Keratinocyte (primary cell): ENCODE data around the gene P2RY11. TPM values are rescaled to one million over a fixed set of nuclear protein-coding genes. Genes with fewer than 3 reads are reported as not detected.

Source experiments
- DNase-seq: peaks from one replicate; pipeline ENCODE4 v3.0.0-alpha.2; 2011; ENCODE audit warnings: low read depth, missing footprints, low spot score
- FAIRE-seq: peaks from 2 replicates; lab custom pipeline; 2011; peaks lifted over from hg19 to GRCh38; lab: Jason Lieb, UNC
- H2AFZ ChIP-seq: 2 replicates; pipeline ENCODE4 v1.6.0; 2012; ENCODE audit warnings: low read length, control low read depth, inconsistent platforms; ENCODE audit not compliant: control insufficient read depth
- H3K27ac ChIP-seq: 2 replicates; pipeline ENCODE4 v1.5.1; 2011; ENCODE audit warnings: low read length; ENCODE audit not compliant: control insufficient read depth, insufficient read depth
- H3K27me3 ChIP-seq: 3 replicates; pipeline ENCODE4 v1.6.0; 2011; ENCODE audit warnings: low read length; ENCODE audit not compliant: control insufficient read depth, insufficient read depth; ENCODE audit errors: extremely low read depth
- H3K36me3 ChIP-seq, 2 experiments: 2 replicates in 1 of 2; 3 replicates in 1 of 2; pipeline ENCODE4 v1.5.1; 2011; ENCODE audit warnings: low read length in 2 of 2, mild to moderate bottlenecking in 1 of 2; ENCODE audit not compliant: control insufficient read depth in 2 of 2, insufficient read depth in 2 of 2; ENCODE audit errors: extremely low read depth in 1 of 2
- H3K4me1 ChIP-seq: 3 replicates; pipeline ENCODE4 v1.5.1; 2011; ENCODE audit warnings: low read length; ENCODE audit not compliant: control insufficient read depth, insufficient read depth; ENCODE audit errors: extremely low read depth
- H3K4me2 ChIP-seq: 3 replicates; pipeline ENCODE4 v1.6.0; 2011; ENCODE audit warnings: low read depth, low read length; ENCODE audit not compliant: control insufficient read depth, insufficient read depth; ENCODE audit errors: extremely low read depth
- H3K4me3 ChIP-seq, 3 experiments: fragments of 200-600 bp in 1 of 3; sonication (generic) in 1 of 3; 2 replicates in 2 of 3; 3 replicates in 1 of 3; pipeline ENCODE4 v1.5.1; 2011 to 2016; ENCODE audit warnings: low read length in 3 of 3, mild to moderate bottlenecking in 3 of 3, control low read depth in 2 of 3, inconsistent platforms in 1 of 3, low read depth in 1 of 3, mixed read lengths in 1 of 3, mixed run types in 1 of 3, moderate library complexity in 1 of 3; ENCODE audit not compliant: control insufficient read depth in 2 of 3, insufficient read depth in 2 of 3; ENCODE audit errors: extremely low read depth in 1 of 3
- H3K79me2 ChIP-seq: 2 replicates; pipeline ENCODE4 v1.6.0; 2012; ENCODE audit warnings: low read length; ENCODE audit not compliant: control insufficient read depth, insufficient read depth
- H3K9ac ChIP-seq: 3 replicates; pipeline ENCODE4 v1.6.0; 2011; ENCODE audit warnings: low read length; ENCODE audit not compliant: control insufficient read depth, insufficient read depth; ENCODE audit errors: extremely low read depth
- H3K9me1 ChIP-seq: 3 replicates; pipeline ENCODE4 v1.6.0; 2011; ENCODE audit warnings: low read length; ENCODE audit not compliant: control insufficient read depth, insufficient read depth; ENCODE audit errors: extremely low read depth
- H3K9me3 ChIP-seq: 2 replicates; pipeline ENCODE4 v1.5.1; 2012; ENCODE audit warnings: low read depth, low read length; ENCODE audit not compliant: control insufficient read depth
- H4K20me1 ChIP-seq: 3 replicates; pipeline ENCODE4 v1.6.0; 2011; ENCODE audit warnings: low read length; ENCODE audit not compliant: control insufficient read depth, insufficient read depth; ENCODE audit errors: extremely low read depth
- CTCF ChIP-seq, 3 experiments: IDR thresholded peaks in 1 of 3; conservative IDR thresholded peaks in 1 of 3; optimal IDR thresholded peaks in 1 of 3; 2 replicates in 2 of 3; 3 replicates in 1 of 3; pipeline versions ENCODE3 to v1.5.1; 2011; ENCODE audit warnings: low read length in 3 of 3, mild to moderate bottlenecking in 3 of 3, moderate library complexity in 2 of 3, control low read depth in 1 of 3, inconsistent platforms in 1 of 3; ENCODE audit not compliant: insufficient read depth in 2 of 3; ENCODE audit errors: extremely low read depth in 1 of 3
- EZH2 ChIP-seq: IDR thresholded peaks from one replicate; pipeline ENCODE4 v1.6.1; 2012; ENCODE audit warnings: inconsistent platforms, mild to moderate bottlenecking, low read length, moderate library complexity
- dilution Hi-C: fragments of 300-500 bp; cut with MboI; formaldehyde crosslinking; loops from one replicate; pipeline ENCODE4 v1.7.0; 2020; ENCODE audit warnings: low sequenced_read_pairs; ENCODE audit not compliant: extremely low pct_ligation_motif_present
- polyA plus RNA-seq, 5 experiments: library from polyadenylated mRNA; depleted of rRNA in 3 of 5; stranded (reverse) in 3 of 5; stranded (forward) in 1 of 5; unstranded in 1 of 5; fragments of >200 nt; gene quantifications; 1 replicate in 1 of 5; 2 replicates in 3 of 5; 3 replicates in 1 of 5; pipeline versions ENCODE4 v1.2.1 to v1.2.3, GENCODE V29; 2011 to 2012; ENCODE audit warnings: missing spikeins in 2 of 5, low read depth in 1 of 5, low replicate concordance in 1 of 5

The P2RY11 gene
- polyA plus RNA-seq, 1 donor (not counting 4 experiments of a cell fraction or from before 2014, with no cell fraction given), result 3.2 TPM

GRCh38 chr19:10146142-10146541 lies 34.6 kb downstream of the P2RY11 start:
- H3K27ac ChIP-seq, result no peak overlapping the region
- no peak for FAIRE-seq
- dilution Hi-C loops, result no loop called here

GRCh38 chr19:10149427-10149826 lies 37.9 kb downstream of the P2RY11 start:
- dilution Hi-C loops, result no loop called here

More at GRCh38 chr19:10146142-10146541, 34.6 kb downstream of the P2RY11 start:
- no peak overlapping the region for H3K4me2 ChIP-seq
- H2AFZ ChIP-seq, result no peak overlapping the region
- no peak for TF ChIP-seq CTCF (optimal IDR thresholded peaks at IDR 0.05 in 1 of 3, IDR thresholded peaks at IDR 0.05 in 1 of 3, conservative IDR thresholded peaks at IDR 0.05 in 1 of 3; ENCODE audit: extremely low read depth in 1 of 3, insufficient read depth in 2 of 3, low read length in 3 of 3)
- no peak for TF ChIP-seq EZH2
- H3K4me1 ChIP-seq, result no peaks in the 10 kb centered on the region
- no peak overlapping the region for H3K4me3 ChIP-seq
- no peaks in the 10 kb centered on the region for H3K9me3 ChIP-seq
- no peak for DNase-seq
- H3K27me3 ChIP-seq, result no peaks in the 10 kb centered on the region
- H3K79me2 ChIP-seq, result no peaks in the 10 kb centered on the region
- peaks cover 37 to 60% of the 10 kb centered on the region in 2 experiments for H3K36me3 ChIP-seq
- H3K9ac ChIP-seq, result no peak overlapping the region
- no peaks in the 10 kb centered on the region for H3K9me1 ChIP-seq
- H4K20me1 ChIP-seq, result peaks cover 2% of the 10 kb centered on the region

More at GRCh38 chr19:10149427-10149826, 37.9 kb downstream of the P2RY11 start:
- H3K9me1 ChIP-seq, result no peaks in the 10 kb centered on the region
- no peaks in the 10 kb centered on the region for H3K79me2 ChIP-seq
- no peaks in the 10 kb centered on the region for H3K4me1 ChIP-seq
- no peaks in the 10 kb centered on the region for H3K9me3 ChIP-seq
- H3K4me2 ChIP-seq, result no peak overlapping the region
- H4K20me1 ChIP-seq, result peaks cover 2% of the 10 kb centered on the region
- no peak overlapping the region for H3K9ac ChIP-seq
- no peak for DNase-seq
- TF ChIP-seq EZH2 (no peak), CTCF (optimal IDR thresholded peaks at IDR 0.05 in 1 of 3, IDR thresholded peaks at IDR 0.05 in 1 of 3, conservative IDR thresholded peaks at IDR 0.05 in 1 of 3; ENCODE audit: extremely low read depth in 1 of 3, insufficient read depth in 2 of 3, low read length in 3 of 3) (no peak)
- H2AFZ ChIP-seq, result no peak overlapping the region
- no peak overlapping the region for H3K4me3 ChIP-seq
- no peak overlapping the region for H3K27ac ChIP-seq
- peaks cover 29 to 55% of the 10 kb centered on the region in 2 experiments for H3K36me3 ChIP-seq
- H3K27me3 ChIP-seq, result no peaks in the 10 kb centered on the region
- no peak for FAIRE-seq
